Hematopoietic multipotent progenitor cell treated with erythropoietin and hydrocortisone succinate and interleukin-3 and kit ligand, for 4 days (in vitro differentiated cells): Measurements from ENCODE around the gene ALDH1A2.

Experiments used
- DNase-seq: peaks from one replicate; pipeline ENCODE4 v3.0.0-alpha.2; 2015

Gene ALDH1A2

GRCh38 chr15:57941816-57942215 lies 123.7 kb downstream of the ALDH1A2 start:
- DNase-seq = no peak

- DNase-seq = no peak
Measured at GRCh38 chr15:57932348-57932747, 133.2 kb downstream of the ALDH1A2 start.

DNA sequence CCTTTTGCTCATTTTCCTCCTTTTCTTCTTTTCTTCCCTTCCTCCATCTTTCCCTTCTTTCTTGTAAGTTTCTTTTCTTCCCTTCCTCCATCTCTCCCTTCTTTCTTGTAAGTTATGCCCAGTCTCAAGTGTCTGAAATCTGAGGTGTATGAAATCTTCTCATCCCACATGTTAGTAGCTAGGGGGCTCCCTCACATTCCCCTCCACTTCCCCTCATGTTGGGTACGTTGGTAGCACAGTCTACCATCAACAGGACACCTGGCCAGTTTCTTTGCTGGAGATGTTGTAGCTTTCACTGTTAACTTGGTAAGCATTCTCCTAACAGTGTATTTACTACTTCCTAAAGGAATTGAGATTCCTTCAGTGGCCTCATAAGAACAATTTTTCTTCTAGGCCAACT lies 133.9 kb downstream of the ALDH1A2 start:
- DNase-seq = no peak

DNA sequence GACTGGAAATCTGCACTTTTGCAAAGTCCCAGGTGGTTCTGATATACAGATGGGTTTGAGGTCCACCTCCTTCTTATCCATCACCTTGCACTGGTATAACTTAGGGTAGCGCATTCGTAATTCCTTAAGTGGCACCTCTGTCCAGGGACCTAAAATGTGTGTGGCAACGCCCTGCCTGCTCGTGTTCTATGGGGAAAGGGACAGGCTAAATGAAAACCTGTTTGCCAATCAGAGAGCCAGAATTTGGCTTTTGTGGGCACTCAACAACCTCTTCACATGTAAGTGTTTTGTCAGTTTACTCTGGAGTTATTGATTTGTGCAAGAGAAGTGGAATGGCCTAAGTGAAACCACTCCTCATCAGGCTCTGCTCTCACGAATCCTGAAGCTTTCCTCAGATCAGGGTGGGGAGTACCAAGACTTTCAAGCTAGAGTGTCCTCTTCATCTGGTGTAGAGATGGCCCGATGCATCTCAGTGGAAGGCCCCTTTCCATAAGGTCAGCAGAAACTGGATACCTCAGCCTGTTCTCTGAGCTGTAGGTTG lies 138.3 kb downstream of the ALDH1A2 start:
- no peak for DNase-seq

- DNase-seq = no peak
Measured at GRCh38 chr15:57925650-57926049, 139.9 kb downstream of the ALDH1A2 start.

DNA sequence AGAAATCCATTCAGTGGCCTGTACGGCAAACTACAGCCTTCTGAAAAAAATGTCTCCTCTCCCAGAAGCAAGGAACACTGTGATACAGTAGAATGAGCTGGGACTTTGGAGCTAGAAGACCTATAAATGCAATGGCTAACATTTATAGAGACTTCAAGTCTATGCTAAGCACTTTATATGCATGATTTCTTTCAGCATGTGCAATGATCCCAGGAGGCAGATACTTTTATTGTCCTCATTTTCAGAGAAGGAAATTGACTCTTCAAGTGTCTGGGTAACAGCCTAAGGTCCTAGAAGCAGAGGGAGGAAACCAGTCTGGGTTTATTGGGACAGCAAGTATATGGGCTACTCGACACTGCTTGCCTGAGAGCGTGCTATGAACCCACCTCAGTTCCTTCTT lies 140.9 kb downstream of the ALDH1A2 start:
- no peak for DNase-seq

- DNase-seq = no peak
Measured at GRCh38 chr15:57923750-57924149, 141.8 kb downstream of the ALDH1A2 start.

DNA sequence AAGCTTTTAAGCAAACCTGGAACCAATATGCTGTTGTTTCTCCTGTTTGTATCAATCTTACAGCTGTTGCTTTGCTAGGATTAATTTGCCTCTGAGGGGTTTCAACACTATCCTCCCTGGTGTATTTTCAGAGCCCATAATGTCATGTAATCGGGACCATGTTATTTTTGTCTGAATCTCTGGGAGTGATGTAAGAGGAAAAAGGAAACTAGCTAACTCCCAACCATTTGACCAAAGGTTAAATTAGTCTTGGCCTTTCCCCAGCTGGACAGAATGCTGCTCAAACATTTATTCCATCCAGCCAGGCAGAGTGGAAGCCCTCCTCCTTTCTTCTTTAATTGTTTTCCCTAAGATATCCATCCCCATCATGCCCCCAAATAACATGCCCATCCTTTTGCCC lies 142.2 kb downstream of the ALDH1A2 start:
- DNase-seq = no peak

DNA sequence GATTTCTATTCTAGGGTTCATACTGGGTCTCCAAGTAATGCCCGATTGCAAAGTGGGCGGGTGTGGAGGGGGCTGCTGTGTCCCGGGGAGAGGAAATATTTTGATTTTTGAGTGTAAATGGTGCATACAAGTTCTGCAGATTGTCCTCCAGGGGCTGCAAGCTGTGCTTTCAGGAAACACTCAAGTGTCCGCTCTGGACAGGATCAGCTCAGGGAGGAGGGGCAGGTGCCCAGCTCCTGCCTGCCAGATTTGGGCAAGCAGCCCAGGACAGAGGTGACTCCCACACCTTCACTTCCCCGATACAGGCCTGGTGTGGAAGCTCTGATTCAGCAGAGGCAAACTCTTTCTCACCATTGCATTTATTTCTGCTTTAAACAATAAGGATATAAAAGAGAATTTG lies 142.7 kb downstream of the ALDH1A2 start:
- no peak for DNase-seq

DNA sequence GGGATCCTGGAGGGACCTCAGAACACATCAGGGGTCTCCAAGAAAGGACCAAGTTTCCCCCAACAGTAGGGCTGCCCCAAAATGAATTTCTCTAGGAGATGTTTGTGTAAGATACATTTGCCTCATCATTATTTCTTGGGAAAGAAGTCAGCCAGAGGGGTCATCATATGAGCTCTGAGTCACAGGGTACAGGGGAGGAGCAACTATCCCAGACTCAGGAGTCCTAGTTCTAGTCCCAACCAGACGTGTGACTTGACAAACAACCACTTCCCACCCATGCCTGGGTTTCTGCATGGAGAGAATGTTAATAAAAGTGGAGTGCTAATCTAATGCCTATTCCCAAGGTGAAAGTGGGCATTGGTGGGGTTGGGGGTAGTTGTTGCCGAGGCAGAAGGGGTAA lies 144.1 kb downstream of the ALDH1A2 start:
- DNase-seq = no peak

GRCh38 chr15:57920911-57921310 lies 144.6 kb downstream of the ALDH1A2 start:
- no peak for DNase-seq

GRCh38 chr15:57919754-57920153 lies 145.8 kb downstream of the ALDH1A2 start:
- DNase-seq = no peak

DNA sequence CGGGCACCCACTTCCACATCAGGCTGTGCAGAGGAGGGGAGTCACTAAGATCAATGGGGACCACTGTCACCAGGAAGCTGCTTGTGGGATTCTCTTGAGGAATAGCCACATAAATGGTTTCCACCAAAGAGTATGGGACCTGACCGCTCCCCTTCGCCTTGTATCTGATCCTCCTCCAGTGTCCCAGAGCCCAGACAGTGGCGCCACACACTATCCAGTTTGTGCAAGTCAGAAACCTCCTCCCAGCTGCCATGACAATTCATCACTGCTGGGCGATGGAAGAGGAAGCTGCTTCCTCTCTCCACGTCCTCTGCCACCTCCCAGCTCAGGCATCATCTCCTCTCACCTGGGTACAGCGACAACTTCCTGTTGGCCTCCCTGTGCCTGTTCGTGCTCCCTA lies 147.5 kb downstream of the ALDH1A2 start:
- DNase-seq = no peak

DNA sequence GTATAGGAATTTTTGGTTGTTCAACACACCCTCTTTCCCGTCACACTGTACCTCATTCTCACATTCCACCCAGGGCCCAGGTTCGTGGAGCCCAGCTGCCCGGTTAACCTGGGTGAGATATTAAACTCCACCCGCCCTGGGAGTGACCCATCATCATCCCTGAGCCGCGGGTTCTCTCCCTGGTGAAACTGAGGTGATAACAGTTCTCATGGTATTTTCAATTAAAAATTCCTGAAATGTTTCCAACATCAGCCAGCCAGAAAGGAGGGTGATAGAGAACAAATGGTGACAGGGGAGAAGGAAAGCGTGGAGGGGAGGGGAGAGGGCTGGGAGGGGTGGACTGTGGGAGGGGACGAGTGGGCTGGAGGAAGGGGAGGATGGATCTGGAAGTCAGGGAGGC lies 148.8 kb downstream of the ALDH1A2 start:
- DNase-seq = no peak

- DNase-seq = no peak
Measured at GRCh38 chr15:57915827-57916531, 149.5 kb downstream of the ALDH1A2 start.

DNA sequence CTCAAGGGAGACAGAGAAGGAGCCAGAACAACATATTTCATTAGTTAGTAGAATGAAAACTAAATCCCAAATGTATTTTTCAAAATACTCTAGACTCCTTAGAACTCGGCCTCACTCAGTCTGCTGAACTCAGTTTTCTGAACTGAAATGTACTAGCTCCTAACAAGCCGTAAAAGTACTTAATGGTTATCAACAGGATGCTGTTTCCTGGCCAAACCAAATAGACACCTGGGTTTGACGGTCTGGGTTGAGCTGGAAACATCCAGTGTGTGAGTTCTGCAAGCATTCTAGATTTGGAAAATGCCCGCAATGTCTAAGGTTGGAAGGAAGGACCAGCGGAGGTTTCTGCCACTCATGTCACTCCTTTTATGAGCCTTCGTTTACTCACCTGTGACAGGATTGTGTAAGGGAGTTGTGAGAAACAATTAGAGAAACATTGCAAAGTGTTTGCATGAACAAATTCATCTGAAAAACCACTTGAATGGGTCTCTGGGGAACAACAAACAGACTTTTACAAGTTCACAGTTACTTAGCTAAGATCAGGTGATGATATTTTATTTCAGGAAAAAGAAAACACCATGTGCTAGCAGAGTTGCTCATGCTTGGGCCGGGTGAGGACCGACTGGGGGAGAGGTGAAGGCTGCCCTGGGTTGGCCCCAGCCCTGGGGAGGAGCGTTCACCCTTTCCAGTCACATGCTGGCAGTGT lies 151.0 kb downstream of the ALDH1A2 start:
- no peak for DNase-seq

GRCh38 chr15:57911247-57911646 lies 154.3 kb downstream of the ALDH1A2 start:
- DNase-seq = no peak

DNA sequence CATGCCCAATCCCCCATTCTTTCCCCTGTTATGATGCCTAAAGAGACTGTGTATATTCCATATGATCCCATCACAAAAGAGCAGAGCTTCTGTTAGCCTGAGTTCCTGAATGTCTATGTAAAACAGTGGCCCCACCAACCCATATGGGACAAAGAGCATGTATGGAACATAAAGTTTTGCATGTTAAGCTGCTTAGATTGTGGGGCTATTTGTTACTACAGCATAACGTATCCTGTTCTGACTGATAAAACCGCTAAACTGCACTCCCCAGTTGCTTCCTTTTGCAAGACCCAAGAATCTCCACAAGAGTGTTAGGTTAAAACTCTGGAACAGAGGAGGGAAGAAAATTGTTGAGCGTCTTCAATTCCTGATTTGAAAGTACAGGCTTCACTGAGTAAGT lies 154.8 kb downstream of the ALDH1A2 start:
- DNase-seq = no peak

DNA sequence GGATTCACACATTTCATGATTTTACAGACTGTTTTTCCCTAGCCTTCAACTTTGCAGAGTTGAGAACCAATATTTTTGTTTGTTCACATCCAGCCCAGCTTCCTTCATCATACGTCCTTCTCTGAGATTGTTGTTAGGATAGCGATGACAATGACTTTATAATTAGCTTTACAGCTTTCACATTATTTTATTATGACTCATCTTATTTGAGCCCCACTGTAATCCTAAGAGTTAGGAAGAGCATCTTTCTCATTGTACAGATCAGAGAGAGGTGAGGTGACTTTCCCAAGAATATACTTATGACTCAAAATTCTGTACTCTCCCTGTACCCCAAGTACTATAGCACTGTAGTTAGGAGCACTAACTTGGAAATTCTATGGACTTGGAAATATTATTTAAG lies 156.1 kb downstream of the ALDH1A2 start:
- no peak for DNase-seq

- DNase-seq = no peak
Measured at GRCh38 chr15:57903626-57904025, 161.9 kb downstream of the ALDH1A2 start.
